ENCODE measurements around the gene BOD1L2.

The BOD1L2 gene

GRCh38 chr18:57185434-57185833 lies 38.5 kb downstream of the BOD1L2 start:
- no peak for TF ChIP-seq CTCF (IDR thresholded peaks at IDR 0.05; ENCODE audit: insufficient read depth, missing control alignments)
- FAIRE-seq = peak; percentile 91

GRCh38 chr18:57188851-57189557 lies 42.1 kb downstream of the BOD1L2 start:
- FAIRE-seq (no peak), DNase-seq (ENCODE audit: insufficient read length, low spot score) (no peak)
- TF ChIP-seq CTCF (IDR thresholded peaks at IDR 0.05; ENCODE audit: insufficient read depth, missing control alignments) = no peak

More at GRCh38 chr18:57185434-57185833, 38.5 kb downstream of the BOD1L2 start:
- DNase-seq (ENCODE audit: insufficient read length, low spot score) = no peak

- DNase-seq (ENCODE audit: insufficient read length, low spot score) (no peak), FAIRE-seq (peak; percentile 87)
These were observed 43.1 kb downstream of the BOD1L2 start for GRCh38 chr18:57190026-57190425.

GRCh38 chr18:57194070-57194469 lies 47.2 kb downstream of the BOD1L2 start:
- no peak for TF ChIP-seq CTCF (IDR thresholded peaks at IDR 0.05; ENCODE audit: insufficient read depth, missing control alignments)
- DNase-seq (ENCODE audit: insufficient read length, low spot score) (no peak), FAIRE-seq (peak; percentile 81)

More at GRCh38 chr18:57190026-57190425, 43.1 kb downstream of the BOD1L2 start:
- TF ChIP-seq CTCF (IDR thresholded peaks at IDR 0.05; ENCODE audit: insufficient read depth, missing control alignments) = no peak

GRCh38 chr18:57194622-57195021 lies 47.7 kb downstream of the BOD1L2 start:
- peak; percentile 63 for FAIRE-seq
- TF ChIP-seq CTCF (IDR thresholded peaks at IDR 0.05; ENCODE audit: insufficient read depth, missing control alignments) = no peak
- no peak for DNase-seq (ENCODE audit: insufficient read length, low spot score)

- TF ChIP-seq CTCF (IDR thresholded peaks at IDR 0.05; ENCODE audit: insufficient read depth, missing control alignments) = no peak
- no peak for FAIRE-seq
- no peak for DNase-seq (ENCODE audit: insufficient read length, low spot score)
These were observed 48.5 kb downstream of the BOD1L2 start for GRCh38 chr18:57195341-57195740.

GRCh38 chr18:57197261-57197660 lies 50.4 kb downstream of the BOD1L2 start:
- FAIRE-seq (no peak), DNase-seq (ENCODE audit: insufficient read length, low spot score) (no peak)
- TF ChIP-seq CTCF (IDR thresholded peaks at IDR 0.05; ENCODE audit: insufficient read depth, missing control alignments) = no peak
